Ovary (tissue), 3 donors: ENCODE measurements around the gene KLHL12.

Experiments used
- POLR2A ChIP-seq: fragments of 450-650 bp; IDR thresholded peaks from one replicate; pipeline ENCODE4 v1.6.1; 2017; ENCODE audit warnings: antibody characterized with exemption, mild to moderate bottlenecking, moderate library complexity
- TF ChIP-seq, protein P1 (sequence below), 3 donors: fragments of 450-650 bp in 2 of 3; fragments of 200-600 bp in 1 of 3; IDR thresholded peaks; one replicate each; pipeline versions ENCODE4 v1.5.1 to v1.8.0; 2016 to 2022; ENCODE audit warnings: antibody characterized with exemption in 3 of 3, mild to moderate bottlenecking in 1 of 3
- donor health status: DM: no; HTN: no; CAD: no.

DNA sequence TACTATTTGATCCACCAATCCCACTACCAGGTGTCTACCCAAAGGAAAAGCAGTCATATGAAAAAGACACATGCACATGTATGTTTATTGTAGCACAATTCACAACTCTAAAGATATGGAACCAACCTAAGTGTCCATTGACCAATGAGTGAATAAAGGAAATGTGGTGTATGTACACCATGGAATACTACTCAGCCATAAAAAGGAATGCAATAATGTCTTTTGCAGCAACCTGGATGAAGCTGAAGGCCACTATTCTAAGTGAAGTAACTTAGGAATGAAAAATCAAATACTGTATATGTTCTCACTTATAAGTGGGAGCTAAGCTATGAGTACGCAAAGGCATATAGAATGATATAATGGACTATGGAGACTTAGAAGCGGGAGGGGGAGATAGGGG lies 18.4 kb upstream of the KLHL12 start:
- TF ChIP-seq, protein P1, sequence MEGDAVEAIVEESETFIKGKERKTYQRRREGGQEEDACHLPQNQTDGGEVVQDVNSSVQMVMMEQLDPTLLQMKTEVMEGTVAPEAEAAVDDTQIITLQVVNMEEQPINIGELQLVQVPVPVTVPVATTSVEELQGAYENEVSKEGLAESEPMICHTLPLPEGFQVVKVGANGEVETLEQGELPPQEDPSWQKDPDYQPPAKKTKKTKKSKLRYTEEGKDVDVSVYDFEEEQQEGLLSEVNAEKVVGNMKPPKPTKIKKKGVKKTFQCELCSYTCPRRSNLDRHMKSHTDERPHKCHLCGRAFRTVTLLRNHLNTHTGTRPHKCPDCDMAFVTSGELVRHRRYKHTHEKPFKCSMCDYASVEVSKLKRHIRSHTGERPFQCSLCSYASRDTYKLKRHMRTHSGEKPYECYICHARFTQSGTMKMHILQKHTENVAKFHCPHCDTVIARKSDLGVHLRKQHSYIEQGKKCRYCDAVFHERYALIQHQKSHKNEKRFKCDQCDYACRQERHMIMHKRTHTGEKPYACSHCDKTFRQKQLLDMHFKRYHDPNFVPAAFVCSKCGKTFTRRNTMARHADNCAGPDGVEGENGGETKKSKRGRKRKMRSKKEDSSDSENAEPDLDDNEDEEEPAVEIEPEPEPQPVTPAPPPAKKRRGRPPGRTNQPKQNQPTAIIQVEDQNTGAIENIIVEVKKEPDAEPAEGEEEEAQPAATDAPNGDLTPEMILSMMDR (IDR thresholded peaks at IDR 0.05), result no peak
- no peak for TF ChIP-seq POLR2A
